ENCODE results near the gene KRT26.

- no peak for TF ChIP-seq CTCF (IDR thresholded peaks at IDR 0.05)
- TF ChIP-seq POLR2A (IDR thresholded peaks at IDR 0.05) = no peak
These were observed 21.6 kb downstream of the KRT26 start for GRCh38 chr17:40750391-40750790.

Data from ovary (tissue), 3 donors.